ENCODE measurements around the gene TNK2. TPM values are rescaled to one million over a fixed set of nuclear protein-coding genes. Genes with fewer than 3 reads are reported as not detected.

TNK2 gene
- total RNA-seq, 6 experiments from 2014 or later = 12.6 to 52.5 (median 25.3) TPM

DNA sequence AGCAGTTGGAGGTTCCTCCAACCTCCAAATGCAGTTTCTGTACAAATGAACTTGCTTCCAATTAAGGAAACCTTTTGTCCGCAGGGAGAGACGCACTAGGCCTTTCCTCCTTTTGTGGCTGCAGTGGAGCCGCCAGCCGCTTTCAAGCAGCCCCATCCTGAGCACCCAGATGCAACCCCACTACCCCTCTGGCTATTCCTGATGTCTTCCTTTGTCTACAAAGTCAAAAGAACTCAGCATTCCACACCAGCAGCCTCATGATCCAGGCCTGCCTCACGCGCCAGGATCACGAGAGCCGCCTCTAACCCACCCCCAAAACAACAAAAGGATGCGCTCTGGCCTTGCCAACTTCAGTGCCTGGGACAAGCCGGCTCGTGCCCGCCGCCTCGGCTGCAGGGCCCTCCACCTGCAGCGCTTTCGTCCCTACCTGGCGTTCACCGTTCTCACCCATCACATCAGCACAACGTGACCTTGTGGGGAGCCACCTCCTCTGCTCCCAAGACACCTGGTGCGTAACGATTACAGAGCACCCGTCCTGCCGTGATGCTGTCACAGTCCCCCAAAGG is 48.4 kb downstream of the TNK2 start:
- H3K27me3 ChIP-seq = no peaks in the 10 kb centered on the region
- TF ChIP-seq, protein P1, sequence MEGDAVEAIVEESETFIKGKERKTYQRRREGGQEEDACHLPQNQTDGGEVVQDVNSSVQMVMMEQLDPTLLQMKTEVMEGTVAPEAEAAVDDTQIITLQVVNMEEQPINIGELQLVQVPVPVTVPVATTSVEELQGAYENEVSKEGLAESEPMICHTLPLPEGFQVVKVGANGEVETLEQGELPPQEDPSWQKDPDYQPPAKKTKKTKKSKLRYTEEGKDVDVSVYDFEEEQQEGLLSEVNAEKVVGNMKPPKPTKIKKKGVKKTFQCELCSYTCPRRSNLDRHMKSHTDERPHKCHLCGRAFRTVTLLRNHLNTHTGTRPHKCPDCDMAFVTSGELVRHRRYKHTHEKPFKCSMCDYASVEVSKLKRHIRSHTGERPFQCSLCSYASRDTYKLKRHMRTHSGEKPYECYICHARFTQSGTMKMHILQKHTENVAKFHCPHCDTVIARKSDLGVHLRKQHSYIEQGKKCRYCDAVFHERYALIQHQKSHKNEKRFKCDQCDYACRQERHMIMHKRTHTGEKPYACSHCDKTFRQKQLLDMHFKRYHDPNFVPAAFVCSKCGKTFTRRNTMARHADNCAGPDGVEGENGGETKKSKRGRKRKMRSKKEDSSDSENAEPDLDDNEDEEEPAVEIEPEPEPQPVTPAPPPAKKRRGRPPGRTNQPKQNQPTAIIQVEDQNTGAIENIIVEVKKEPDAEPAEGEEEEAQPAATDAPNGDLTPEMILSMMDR (IDR thresholded peaks at IDR 0.05) = no peak
- TF ChIP-seq POLR2A (IDR thresholded peaks at IDR 0.05) = no peak
- WGBS (ENCODE audit: insufficient coverage, low coverage, low lambda C conversion rate, missing lambda C conversion rate) = 85% methylated on average over 11 of the region's 23 CpGs
- H3K36me3 ChIP-seq = no peaks in the 10 kb centered on the region
- no peak for DNase-seq
- no peak for ATAC-seq
- no peak overlapping the region for H3K4me3 ChIP-seq
- no peaks in the 10 kb centered on the region for H3K9me3 ChIP-seq
- H3K4me1 ChIP-seq = peaks cover 0 to 16% (median 3%) of the 10 kb centered on the region in 4 donors
- H3K27ac ChIP-seq = no peak overlapping the region
- intact Hi-C loops (cut with DNase I) = loop anchor here (5.0 kb wide), 2 partner anchors 32 to 37 kb away; no protein-coding TSS in a partner anchor

DNA sequence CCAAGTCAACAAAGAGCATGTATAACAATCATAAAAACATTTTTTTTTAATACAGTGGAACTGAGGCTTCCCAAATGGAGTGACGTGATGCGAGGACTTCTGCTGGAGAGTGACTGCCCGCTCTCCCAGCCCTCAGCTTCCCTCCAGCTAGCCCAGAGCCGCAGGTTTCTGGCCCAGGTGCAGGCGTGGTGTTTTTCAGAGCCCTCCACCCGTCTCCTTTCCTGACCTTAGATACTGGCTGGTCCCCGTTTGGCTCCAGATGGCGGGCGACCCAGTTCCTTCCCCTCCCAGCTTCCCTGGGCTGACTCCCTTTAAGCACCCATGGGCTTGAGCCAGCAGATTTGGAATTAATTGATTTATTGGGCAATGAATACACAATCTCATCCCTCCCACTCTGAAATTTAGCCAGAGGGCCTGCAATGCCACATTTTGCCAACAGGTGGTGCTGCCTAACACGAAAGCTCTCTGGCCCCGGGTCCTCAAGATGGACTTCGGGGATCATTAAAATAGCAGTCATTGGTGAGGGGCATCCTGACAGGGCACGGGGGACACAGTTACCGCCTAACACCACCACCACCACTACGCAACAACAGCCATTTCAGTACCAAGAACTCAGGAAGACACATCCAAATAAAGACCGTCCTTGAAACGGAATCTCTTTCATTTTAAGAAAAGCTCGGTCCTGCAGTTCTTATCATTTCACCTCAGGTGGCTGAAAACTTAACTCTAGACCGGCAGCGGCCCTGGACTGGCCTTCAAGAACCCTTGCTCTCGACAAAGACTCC is 49.1 kb downstream of the TNK2 start:
- no peaks in the 10 kb centered on the region for H3K36me3 ChIP-seq
- TF ChIP-seq, protein P1 (IDR thresholded peaks at IDR 0.05) = peak; percentile 92 to 98 (median 94)
- no peak for TF ChIP-seq POLR2A (IDR thresholded peaks at IDR 0.05)
- ATAC-seq (peak; percentile 64 to 77 (median 70)), DNase-seq (peak in 2 of 3 donors; percentile 59 to 78)
- 13% methylated on average over 15 of the region's 21 CpGs for WGBS (ENCODE audit: insufficient coverage, low coverage, low lambda C conversion rate, missing lambda C conversion rate)
- no peaks in the 10 kb centered on the region for H3K9me3 ChIP-seq
- H3K4me1 ChIP-seq = peaks cover 0 to 16% (median 3%) of the 10 kb centered on the region in 4 donors
- no peak overlapping the region for H3K27ac ChIP-seq
- no peaks in the 10 kb centered on the region for H3K27me3 ChIP-seq
- H3K4me3 ChIP-seq = peak overlapping the region in 2 of 3 donors; percentile 4 to 11
- intact Hi-C loops (cut with DNase I) = loop anchor here in 1 of 2 donors (5.0 kb wide), 1 partner anchor 33 kb away; no protein-coding TSS in a partner anchor

DNA sequence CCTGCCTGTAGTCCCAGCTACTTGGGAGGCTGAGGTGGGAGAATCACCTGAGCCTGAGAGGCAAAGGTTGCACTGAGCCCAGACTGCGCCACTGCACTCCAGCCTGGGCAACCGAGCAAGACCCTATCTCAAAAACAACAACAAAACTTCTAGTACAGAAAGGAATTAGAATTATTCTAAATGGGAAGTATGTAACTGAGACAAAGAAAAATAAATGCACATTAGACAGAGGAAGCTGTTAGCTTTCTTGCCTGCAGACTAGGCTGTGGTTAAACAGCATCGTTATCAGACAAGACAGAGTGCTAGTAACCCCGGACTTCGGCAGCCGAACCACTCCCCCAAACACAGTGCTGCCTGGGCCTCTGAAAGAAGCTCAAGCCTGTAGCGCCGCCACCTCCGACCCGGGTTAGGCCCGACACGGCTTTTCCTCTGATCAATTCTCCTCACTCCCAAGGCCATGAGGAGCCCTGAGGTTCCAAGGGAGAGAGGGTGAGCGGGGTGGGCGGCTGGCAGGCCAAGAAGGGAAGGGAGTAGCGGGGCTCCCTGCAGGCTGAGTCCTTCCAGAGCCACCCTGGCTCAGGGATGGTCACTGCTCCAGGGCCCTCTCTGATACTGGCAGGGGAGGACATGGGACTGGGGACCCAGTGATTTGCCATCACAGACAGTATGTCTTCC is 51.8 kb downstream of the TNK2 start:
- no peaks in the 10 kb centered on the region for H3K9me3 ChIP-seq
- TF ChIP-seq, protein P1 (IDR thresholded peaks at IDR 0.05) = no peak
- no peak for TF ChIP-seq POLR2A (IDR thresholded peaks at IDR 0.05)
- no peak overlapping the region for H3K4me3 ChIP-seq
- H3K4me1 ChIP-seq = peaks cover 0 to 27% (median 9%) of the 10 kb centered on the region in 4 donors
- WGBS (ENCODE audit: insufficient coverage, low coverage, low lambda C conversion rate, missing lambda C conversion rate) = 59% methylated on average over 7 of the region's 15 CpGs
- ATAC-seq (no peak), DNase-seq (no peak)
- no peak overlapping the region for H3K27ac ChIP-seq
- no peaks in the 10 kb centered on the region for H3K36me3 ChIP-seq
- H3K27me3 ChIP-seq = no peaks in the 10 kb centered on the region
- intact Hi-C loops (cut with DNase I) = loop anchor here in 1 of 2 donors (5.0 kb wide), 1 partner anchor 36 kb away; no protein-coding TSS in a partner anchor

DNA sequence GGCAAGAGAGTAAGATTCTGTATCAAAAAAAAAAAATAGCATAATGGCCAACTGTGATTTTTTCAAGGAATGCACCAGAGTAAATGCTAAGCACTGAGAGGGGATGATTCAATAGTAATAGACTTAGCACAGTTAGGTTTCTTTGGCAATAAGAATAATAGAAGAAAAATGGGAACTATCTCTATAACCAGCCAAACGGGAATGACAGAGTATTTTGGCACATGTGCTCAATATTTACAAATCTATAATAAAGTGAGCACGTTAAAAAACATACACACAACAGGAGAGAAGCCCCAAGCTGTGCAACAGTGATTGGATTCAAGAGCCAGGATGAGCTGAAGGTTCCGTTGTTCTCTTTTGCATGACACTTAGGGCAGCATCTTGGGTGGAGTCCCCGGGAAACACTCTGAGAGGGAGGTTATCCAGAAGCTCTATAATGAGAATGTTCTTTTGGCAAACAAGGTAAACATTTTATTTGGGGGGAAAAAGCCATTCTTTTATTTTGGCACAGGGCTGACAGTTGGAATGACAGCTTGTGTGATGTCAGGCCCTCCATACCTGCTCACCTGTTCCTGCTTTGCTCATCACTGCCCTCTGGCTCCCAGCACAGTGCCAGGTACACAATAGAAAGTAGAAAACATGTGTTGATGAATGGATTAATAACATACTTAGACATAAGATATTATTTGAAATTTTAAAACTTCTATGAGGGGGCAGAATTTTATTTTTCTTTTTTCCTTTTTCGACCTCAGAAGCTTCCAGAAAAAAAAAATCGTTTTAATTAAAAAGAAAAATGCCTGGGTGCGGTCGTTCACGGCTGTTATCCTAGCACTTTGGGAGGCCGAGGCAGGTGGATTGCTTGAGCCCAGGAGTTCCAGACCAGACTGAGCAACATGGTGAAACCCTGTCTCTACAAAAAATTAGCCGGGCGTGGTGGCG is 52.6 kb downstream of the TNK2 start:
- H3K27me3 ChIP-seq = no peaks in the 10 kb centered on the region
- DNase-seq (no peak), ATAC-seq (no peak)
- no peaks in the 10 kb centered on the region for H3K9me3 ChIP-seq
- H3K4me1 ChIP-seq = peaks cover 0 to 34% (median 12%) of the 10 kb centered on the region in 4 donors
- no peak overlapping the region for H3K4me3 ChIP-seq
- no peak for TF ChIP-seq POLR2A (IDR thresholded peaks at IDR 0.05)
- TF ChIP-seq, protein P1 (IDR thresholded peaks at IDR 0.05) = peak; percentile 8 to 49 (median 42)
- no peaks in the 10 kb centered on the region for H3K36me3 ChIP-seq
- WGBS (ENCODE audit: insufficient coverage, low coverage, low lambda C conversion rate, missing lambda C conversion rate) = 68% methylated on average over 13 of the region's 13 CpGs
- no peak overlapping the region for H3K27ac ChIP-seq
- intact Hi-C loops (cut with DNase I) = loop anchor here in 1 of 2 donors (5.0 kb wide), 1 partner anchor 37 kb away; no protein-coding TSS in a partner anchor
